ENCODE data around the gene HOMER1. TPM values are rescaled to one million over a fixed set of nuclear protein-coding genes. Genes with fewer than 3 reads are reported as not detected.

HOMER1 gene
- total RNA-seq, 2 donors from 2014 or later: 1.6 to 11.9 TPM

- H3K27ac ChIP-seq: peak overlapping the region in 1 of 4 donors; percentile 58
- no peaks in the 10 kb centered on the region for H3K9me3 ChIP-seq
- WGBS, 2 donors: 9 to 19% methylated on average over 2 of the region's 2 CpGs
- H3K4me1 ChIP-seq: peaks cover 12% of the 10 kb centered on the region
- TF ChIP-seq POLR2A (IDR thresholded peaks at IDR 0.05): no peak
- TF ChIP-seq CTCF (IDR thresholded peaks at IDR 0.05): no peak
- peak in 3 of 4 donors; percentile 7 to 42 (median 16) for DNase-seq
- no peaks in the 10 kb centered on the region for H3K36me3 ChIP-seq (replicated peaks in 1 of 2; ENCODE audit: insufficient read depth in 1 of 2, low read depth in 2 of 2)
- intact Hi-C loops (cut with DNase I): no loop called here
- ATAC-seq: peak; percentile 83
- H3K27me3 ChIP-seq: no peaks in the 10 kb centered on the region
- H3K4me3 ChIP-seq: no peak overlapping the region
Observed at GRCh38 chr5:79495311-79495710, 18.6 kb downstream of the HOMER1 start.

- ATAC-seq (no peak), DNase-seq (no peak)
- intact Hi-C loops (cut with DNase I): no loop called here
- H3K36me3 ChIP-seq (replicated peaks in 1 of 2; ENCODE audit: insufficient read depth in 1 of 2, low read depth in 2 of 2): no peaks in the 10 kb centered on the region
- no peak overlapping the region for H3K27ac ChIP-seq
- 71 to 79% methylated on average over 3 of the region's 3 CpGs for whole genome bisulfite sequencing, 2 donors
- no peaks in the 10 kb centered on the region for H3K9me3 ChIP-seq
- no peak for TF ChIP-seq CTCF (IDR thresholded peaks at IDR 0.05)
- no peak for TF ChIP-seq POLR2A (IDR thresholded peaks at IDR 0.05)
- peaks cover 12% of the 10 kb centered on the region for H3K4me1 ChIP-seq
- H3K4me3 ChIP-seq: no peak overlapping the region
- H3K27me3 ChIP-seq: no peaks in the 10 kb centered on the region
Observed at GRCh38 chr5:79493596-79494345, 20.2 kb downstream of the HOMER1 start.

GRCh38 chr5:79491690-79492317, 22.1 kb downstream of the HOMER1 start:
- Histone ChIP-seq H3K4me1 (peaks cover 12% of the 10 kb centered on the region), H3K9me3 (no peaks in the 10 kb centered on the region), H3K27ac (no peak overlapping the region), H3K36me3 (replicated peaks in 1 of 2; ENCODE audit: insufficient read depth in 1 of 2, low read depth in 2 of 2) (no peaks in the 10 kb centered on the region), H3K27me3 (no peaks in the 10 kb centered on the region), H3K4me3 (no peak overlapping the region)
- DNase-seq: no peak
- intact Hi-C loops (cut with DNase I): no loop called here
- no peak for ATAC-seq
- TF ChIP-seq POLR2A (IDR thresholded peaks at IDR 0.05): no peak

GRCh38 chr5:79490323-79490936, 23.5 kb downstream of the HOMER1 start:
- ATAC-seq: no peak
- no peaks in the 10 kb centered on the region for H3K27me3 ChIP-seq
- H3K4me3 ChIP-seq: no peak overlapping the region
- H3K9me3 ChIP-seq: no peaks in the 10 kb centered on the region
- DNase-seq: no peak
- no peak for TF ChIP-seq POLR2A (IDR thresholded peaks at IDR 0.05)
- TF ChIP-seq CTCF (IDR thresholded peaks at IDR 0.05): no peak
- H3K27ac ChIP-seq: no peak overlapping the region
- no peaks in the 10 kb centered on the region for H3K36me3 ChIP-seq (replicated peaks in 1 of 2; ENCODE audit: insufficient read depth in 1 of 2, low read depth in 2 of 2)
- peaks cover 4% of the 10 kb centered on the region for H3K4me1 ChIP-seq
- intact Hi-C loops (cut with DNase I): no loop called here

GRCh38 chr5:79489773-79490172, 24.2 kb downstream of the HOMER1 start:
- Histone ChIP-seq H3K27me3 (no peaks in the 10 kb centered on the region), H3K4me3 (no peak overlapping the region), H3K27ac (no peak overlapping the region), H3K36me3 (replicated peaks in 1 of 2; ENCODE audit: insufficient read depth in 1 of 2, low read depth in 2 of 2) (no peaks in the 10 kb centered on the region), H3K9me3 (no peaks in the 10 kb centered on the region), H3K4me1 (no peaks in the 10 kb centered on the region)
- TF ChIP-seq POLR2A (IDR thresholded peaks at IDR 0.05) (no peak), CTCF (IDR thresholded peaks at IDR 0.05) (no peak)
- intact Hi-C loops (cut with DNase I): no loop called here
- ATAC-seq (no peak), DNase-seq (no peak)
- WGBS, 2 donors: 93 to 96% methylated on average over 1 of the region's 1 CpG
